Measurements from ENCODE around the gene CSTF2. TPM values are rescaled to one million over a fixed set of nuclear protein-coding genes. Genes with fewer than 3 reads are reported as not detected.

Gene CSTF2
- total RNA-seq, 1 donor from 2014 or later, result 17.2 TPM

GRCh38 chrX:100871594-100872560 is 51.7 kb downstream of the CSTF2 start:
- Mint-ChIP-seq H3K9me3 (ENCODE audit: unreplicated experiment) (no peaks in the 10 kb centered on the region), H3K36me3 (ENCODE audit: unreplicated experiment) (no peaks in the 10 kb centered on the region), H3K4me3 (ENCODE audit: unreplicated experiment) (no peak overlapping the region), H3K4me1 (ENCODE audit: low read depth, unreplicated experiment) (no peaks in the 10 kb centered on the region), H3K27ac (ENCODE audit: unreplicated experiment) (no peak overlapping the region), H3K27me3 (ENCODE audit: unreplicated experiment) (no peaks in the 10 kb centered on the region)
- TF ChIP-seq, protein P1, sequence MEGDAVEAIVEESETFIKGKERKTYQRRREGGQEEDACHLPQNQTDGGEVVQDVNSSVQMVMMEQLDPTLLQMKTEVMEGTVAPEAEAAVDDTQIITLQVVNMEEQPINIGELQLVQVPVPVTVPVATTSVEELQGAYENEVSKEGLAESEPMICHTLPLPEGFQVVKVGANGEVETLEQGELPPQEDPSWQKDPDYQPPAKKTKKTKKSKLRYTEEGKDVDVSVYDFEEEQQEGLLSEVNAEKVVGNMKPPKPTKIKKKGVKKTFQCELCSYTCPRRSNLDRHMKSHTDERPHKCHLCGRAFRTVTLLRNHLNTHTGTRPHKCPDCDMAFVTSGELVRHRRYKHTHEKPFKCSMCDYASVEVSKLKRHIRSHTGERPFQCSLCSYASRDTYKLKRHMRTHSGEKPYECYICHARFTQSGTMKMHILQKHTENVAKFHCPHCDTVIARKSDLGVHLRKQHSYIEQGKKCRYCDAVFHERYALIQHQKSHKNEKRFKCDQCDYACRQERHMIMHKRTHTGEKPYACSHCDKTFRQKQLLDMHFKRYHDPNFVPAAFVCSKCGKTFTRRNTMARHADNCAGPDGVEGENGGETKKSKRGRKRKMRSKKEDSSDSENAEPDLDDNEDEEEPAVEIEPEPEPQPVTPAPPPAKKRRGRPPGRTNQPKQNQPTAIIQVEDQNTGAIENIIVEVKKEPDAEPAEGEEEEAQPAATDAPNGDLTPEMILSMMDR (IDR thresholded peaks at IDR 0.05; ENCODE audit: partially characterized antibody, unreplicated experiment), result no peak
- DNase-seq, result no peak

DNA sequence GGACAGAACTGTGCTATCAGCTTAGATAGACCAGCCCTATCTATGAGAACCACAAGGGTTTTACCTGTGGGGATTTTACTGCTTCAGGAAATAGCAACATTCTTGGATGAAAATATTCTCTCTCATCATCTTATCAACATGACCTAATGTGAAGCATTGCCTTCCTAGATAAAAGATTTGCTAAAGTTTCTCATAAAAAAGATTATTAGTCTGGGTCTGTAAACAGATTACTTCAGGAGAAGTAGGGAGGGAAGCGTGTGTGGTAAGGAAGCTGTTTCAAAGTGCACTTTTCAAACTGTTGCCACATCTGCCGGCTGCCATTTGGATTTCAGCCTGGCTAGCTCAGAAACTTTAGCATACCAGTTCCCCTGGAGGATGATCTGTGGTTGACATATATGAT is 54.1 kb downstream of the CSTF2 start, which contains the start of gene NOX1:
TSS of gene NOX1 (minus strand) at position 35 of the 400 bp plus-strand sequence. CDS start 220 bp downstream, outside the sequence.
- TF ChIP-seq, protein P1 (IDR thresholded peaks at IDR 0.05; ENCODE audit: partially characterized antibody, unreplicated experiment), result no peak
- H3K27me3 Mint-ChIP-seq (ENCODE audit: unreplicated experiment), result no peaks in the 10 kb centered on the region
- no peaks in the 10 kb centered on the region for H3K36me3 Mint-ChIP-seq (ENCODE audit: unreplicated experiment)
- no peak for DNase-seq
- H3K4me1 Mint-ChIP-seq (ENCODE audit: low read depth, unreplicated experiment), result no peaks in the 10 kb centered on the region
- no peak within 1 kb of the TSS for H3K4me3 Mint-ChIP-seq (ENCODE audit: unreplicated experiment)
- no peak within 1 kb of the TSS for H3K27ac Mint-ChIP-seq (ENCODE audit: unreplicated experiment)
- no peaks in the 10 kb centered on the region for H3K9me3 Mint-ChIP-seq (ENCODE audit: unreplicated experiment)

GRCh38 chrX:100880368-100880767 is 60.2 kb downstream of the CSTF2 start:
- TF ChIP-seq, protein P1 (IDR thresholded peaks at IDR 0.05; ENCODE audit: partially characterized antibody, unreplicated experiment), result no peak
- DNase-seq, result no peak
- no peaks in the 10 kb centered on the region for H3K36me3 Mint-ChIP-seq (ENCODE audit: unreplicated experiment)
- no peaks in the 10 kb centered on the region for H3K27me3 Mint-ChIP-seq (ENCODE audit: unreplicated experiment)
- H3K4me1 Mint-ChIP-seq (ENCODE audit: low read depth, unreplicated experiment), result no peaks in the 10 kb centered on the region
- H3K9me3 Mint-ChIP-seq (ENCODE audit: unreplicated experiment), result no peaks in the 10 kb centered on the region
- H3K4me3 Mint-ChIP-seq (ENCODE audit: unreplicated experiment), result no peak overlapping the region
- no peak overlapping the region for H3K27ac Mint-ChIP-seq (ENCODE audit: unreplicated experiment)

- no peaks in the 10 kb centered on the region for H3K27me3 Mint-ChIP-seq (ENCODE audit: unreplicated experiment)
- H3K27ac Mint-ChIP-seq (ENCODE audit: unreplicated experiment), result no peak overlapping the region
- DNase-seq, result no peak
- no peak overlapping the region for H3K4me3 Mint-ChIP-seq (ENCODE audit: unreplicated experiment)
- H3K36me3 Mint-ChIP-seq (ENCODE audit: unreplicated experiment), result no peaks in the 10 kb centered on the region
- H3K4me1 Mint-ChIP-seq (ENCODE audit: low read depth, unreplicated experiment), result no peaks in the 10 kb centered on the region
- TF ChIP-seq, protein P1 (IDR thresholded peaks at IDR 0.05; ENCODE audit: partially characterized antibody, unreplicated experiment), result no peak
- no peaks in the 10 kb centered on the region for H3K9me3 Mint-ChIP-seq (ENCODE audit: unreplicated experiment)
Measured at GRCh38 chrX:100883654-100884053, 63.5 kb downstream of the CSTF2 start.

Other genes with a start within 250 kb of the CSTF2 start
- gene TNMD, start 235.5 kb upstream of the CSTF2 start, total RNA-seq (ENCODE audit: unreplicated experiment), result not detected
- 25.7 TPM for gene TSPAN6, start 183.6 kb upstream of the CSTF2 start, total RNA-seq (ENCODE audit: unreplicated experiment)
- not detected for gene SRPX2, start 176.2 kb upstream of the CSTF2 start, total RNA-seq (ENCODE audit: unreplicated experiment)
- 0.25 TPM for gene SYTL4, start 88.3 kb upstream of the CSTF2 start, total RNA-seq (ENCODE audit: unreplicated experiment)
- not detected for gene NOX1, start 54.0 kb downstream of the CSTF2 start, total RNA-seq (ENCODE audit: unreplicated experiment)
- gene XKRX, start 108.5 kb downstream of the CSTF2 start, total RNA-seq (ENCODE audit: unreplicated experiment), result not detected
- gene ARL13A, start 149.3 kb downstream of the CSTF2 start, total RNA-seq (ENCODE audit: unreplicated experiment), result not detected
- gene TRMT2B, start 231.7 kb downstream of the CSTF2 start, total RNA-seq (ENCODE audit: unreplicated experiment), result 5.1 TPM

All from glutamatergic neuron (in vitro differentiated cells).